LNCAP (cell line): Measurements from ENCODE around the gene GIMAP6.

Source experiments
- CTCF ChIP-seq: fragments of 450-650 bp; IDR thresholded peaks from 2 replicates; pipeline ENCODE4 v1.5.1; 2017; ENCODE audit warnings: mild to moderate bottlenecking

The GIMAP6 gene

GRCh38 chr7:150631866-150632864 lies at the start of gene GIMAP6:
GIMAP6 (minus strand) TSS chr7:150632385; CDS start chr7:150630142, 2,243 bp downstream.
- no peak for TF ChIP-seq CTCF

- no peak for TF ChIP-seq CTCF
Observed at GRCh38 chr7:150675714-150676113, 43.5 kb upstream of the GIMAP6 start.

GRCh38 chr7:150668977-150669376 lies 36.8 kb upstream of the GIMAP6 start:
- TF ChIP-seq CTCF = no peak

- no peak for TF ChIP-seq CTCF
Observed at GRCh38 chr7:150668472-150668911, 36.3 kb upstream of the GIMAP6 start.

- TF ChIP-seq CTCF = no peak
Observed at GRCh38 chr7:150666412-150666811, 34.2 kb upstream of the GIMAP6 start.

GRCh38 chr7:150665896-150666295 lies 33.7 kb upstream of the GIMAP6 start:
- TF ChIP-seq CTCF = no peak

GRCh38 chr7:150665089-150665748 lies 33.0 kb upstream of the GIMAP6 start:
- TF ChIP-seq CTCF = no peak
